Left ventricle myocardium inferior (tissue), 1 donor: ENCODE results near the gene TMEM255B. TPM values are rescaled to one million over a fixed set of nuclear protein-coding genes. Genes with fewer than 3 reads are reported as not detected.

ENCODE experiments used
- DNase-seq: peaks from one replicate; pipeline ENCODE4 v3.0.0-alpha.2; 2020
- H3K27ac ChIP-seq: fragments of 200-600 bp; replicated peaks from 2 replicates; pipeline ENCODE4 v1.8.0; 2021
- H3K27me3 ChIP-seq: fragments of 200-600 bp; 2 replicates; pipeline ENCODE4 v1.8.0; 2021; ENCODE audit warnings: low read depth
- H3K36me3 ChIP-seq: fragments of 200-600 bp; 2 replicates; pipeline ENCODE4 v1.8.0; 2021
- H3K4me1 ChIP-seq: fragments of 200-600 bp; 2 replicates; pipeline ENCODE4 v1.8.0; 2021
- H3K4me3 ChIP-seq: fragments of 200-600 bp; 2 replicates; pipeline ENCODE4 v1.8.0; 2021; ENCODE audit warnings: mild to moderate bottlenecking, moderate library complexity
- H3K9me3 ChIP-seq: fragments of 200-600 bp; replicated peaks from 2 replicates; pipeline ENCODE4 v1.8.0; 2021
- CTCF ChIP-seq: fragments of 200-600 bp; IDR thresholded peaks from 2 replicates; pipeline ENCODE4 v1.8.0; 2021; ENCODE audit warnings: antibody characterized with exemption, mild to moderate bottlenecking, borderline replicate concordance
- intact Hi-C: fragments of 100-400 bp; cut with micrococcal nuclease; formaldehyde crosslinking; loops from one replicate; pipeline ENCODE4 v1.11.0; 2022
- total RNA-seq: library from RNA; stranded (reverse); fragmentation: NEBNext Ultra II Directional; extraction: Animal tissue kit (Norgen Biotek cat#: 25700); gene quantifications from one replicate; pipeline ENCODE4 v1.2.1, GENCODE V29; 2021
- donor health status: DM: no; HTN: yes; CAD: no; lungs with severe emphysema.

The TMEM255B gene
- total RNA-seq, 1 donor from 2014 or later, result 7.7 TPM

GRCh38 chr13:113753171-113753570 is 5.9 kb upstream of the TMEM255B start:
- H3K4me3 ChIP-seq, result no peak overlapping the region
- peaks cover 1% of the 10 kb centered on the region for H3K4me1 ChIP-seq
- DNase-seq, result no peak
- peaks cover 5% of the 10 kb centered on the region for H3K27me3 ChIP-seq
- intact Hi-C loops, result no loop called here
- no peaks in the 10 kb centered on the region for H3K36me3 ChIP-seq
- no peak overlapping the region for H3K27ac ChIP-seq
- H3K9me3 ChIP-seq, result no peaks in the 10 kb centered on the region
- TF ChIP-seq CTCF, result no peak

- intact Hi-C loops, result no loop called here
- TF ChIP-seq CTCF, result no peak
- no peak for DNase-seq
- no peak overlapping the region for H3K4me3 ChIP-seq
- peaks cover 5% of the 10 kb centered on the region for H3K27me3 ChIP-seq
- H3K27ac ChIP-seq, result no peak overlapping the region
- H3K4me1 ChIP-seq, result peaks cover 10% of the 10 kb centered on the region
- no peaks in the 10 kb centered on the region for H3K9me3 ChIP-seq
- H3K36me3 ChIP-seq, result no peaks in the 10 kb centered on the region
Measured at GRCh38 chr13:113754242-113754641, 4.8 kb upstream of the TMEM255B start.

- Histone ChIP-seq H3K27me3 (peaks cover 5% of the 10 kb centered on the region), H3K9me3 (no peaks in the 10 kb centered on the region), H3K27ac (no peak overlapping the region), H3K36me3 (no peaks in the 10 kb centered on the region), H3K4me1 (peaks cover 14% of the 10 kb centered on the region), H3K4me3 (no peak overlapping the region)
- TF ChIP-seq CTCF, result no peak
- DNase-seq, result no peak
- intact Hi-C loops, result no loop called here
Measured at GRCh38 chr13:113754691-113755090, 4.3 kb upstream of the TMEM255B start.

GRCh38 chr13:113756441-113757097 is 2.5 kb upstream of the TMEM255B start:
- no peak for DNase-seq
- no peak for TF ChIP-seq CTCF
- peaks cover 5% of the 10 kb centered on the region for H3K27me3 ChIP-seq
- H3K9me3 ChIP-seq, result no peaks in the 10 kb centered on the region
- H3K36me3 ChIP-seq, result no peaks in the 10 kb centered on the region
- H3K4me1 ChIP-seq, result peaks cover 22% of the 10 kb centered on the region
- H3K27ac ChIP-seq, result no peak overlapping the region
- intact Hi-C loops, result no loop called here
- no peak overlapping the region for H3K4me3 ChIP-seq

GRCh38 chr13:113759525-113760137 is 605 bp downstream of the TMEM255B start:
- intact Hi-C loops, result no loop called here
- TF ChIP-seq CTCF, result no peak
- DNase-seq, result no peak
- Histone ChIP-seq H3K27me3 (peaks cover 5% of the 10 kb centered on the region), H3K27ac (peak overlapping the region; percentile 78), H3K4me1 (peaks cover 22% of the 10 kb centered on the region), H3K9me3 (no peaks in the 10 kb centered on the region), H3K36me3 (no peaks in the 10 kb centered on the region), H3K4me3 (peak overlapping the region; percentile 83)
